ENCODE results near the gene KIAA1755.

Gene KIAA1755, protein sequence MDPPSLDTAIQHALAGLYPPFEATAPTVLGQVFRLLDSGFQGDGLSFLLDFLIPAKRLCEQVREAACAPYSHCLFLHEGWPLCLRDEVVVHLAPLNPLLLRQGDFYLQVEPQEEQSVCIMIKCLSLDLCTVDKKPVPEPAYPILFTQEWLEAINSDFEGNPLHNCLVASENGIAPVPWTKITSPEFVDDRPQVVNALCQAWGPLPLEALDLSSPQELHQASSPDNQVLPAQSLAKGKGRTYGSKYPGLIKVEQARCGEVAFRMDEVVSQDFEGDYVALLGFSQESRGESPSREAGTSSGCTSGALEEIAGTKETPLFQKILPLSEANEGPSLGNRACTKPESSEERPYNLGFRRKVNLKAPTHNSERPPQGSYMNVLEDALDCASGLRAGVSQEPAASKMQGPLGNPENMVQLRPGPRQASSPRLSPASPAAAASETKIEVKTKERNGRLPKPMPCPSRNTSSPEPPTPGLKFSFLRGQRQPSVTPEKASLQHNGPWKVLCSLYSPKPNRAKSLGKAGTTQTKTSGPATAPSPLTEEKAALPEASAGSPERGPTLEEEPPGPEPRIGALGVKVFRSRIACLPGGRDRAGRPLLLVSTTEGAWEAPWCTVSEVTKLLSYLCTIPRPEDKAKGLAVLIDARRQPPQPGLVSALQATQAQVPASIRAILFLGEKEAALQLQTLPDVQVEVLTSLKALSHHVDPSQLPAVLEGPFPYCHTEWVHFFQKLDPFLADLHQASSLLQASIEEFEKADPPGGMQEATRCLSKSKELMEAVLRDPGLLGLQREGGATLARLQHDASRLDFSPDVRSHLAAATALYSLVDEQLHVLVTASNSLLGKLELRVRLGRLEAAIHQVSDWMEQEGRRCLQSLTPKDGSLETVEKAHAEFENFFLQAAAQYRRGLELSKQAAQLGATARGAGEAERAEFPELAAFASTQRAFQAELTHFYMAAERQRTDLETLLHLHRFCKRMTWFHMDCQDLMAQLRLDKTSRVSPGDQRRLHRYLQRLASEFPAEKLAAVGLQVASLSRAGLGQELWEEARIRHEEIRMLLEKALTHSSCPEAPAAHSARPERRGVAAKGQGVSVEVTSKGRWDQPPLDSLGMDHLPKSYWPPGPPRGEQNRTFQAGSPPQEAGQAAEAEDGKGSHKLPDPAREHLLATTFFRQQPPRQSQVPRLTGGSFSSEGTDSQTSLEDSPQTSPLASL

GRCh38 chr20:38260378-38261053, at the start of gene KIAA1755:
KIAA1755 (minus strand) TSS chr20:38260735; CDS start chr20:38260500, 235 bp downstream.
- DNase-seq: peak in 1 of 3 donors; percentile 18

- DNase-seq: no peak
Measured at GRCh38 chr20:38308447-38308846, 47.9 kb upstream of the KIAA1755 start.

- no peak for DNase-seq
Measured at GRCh38 chr20:38308047-38308438, 47.5 kb upstream of the KIAA1755 start.

- peak; percentile 73 to 78 (median 75) for DNase-seq
Measured at GRCh38 chr20:38307371-38308046, 47.0 kb upstream of the KIAA1755 start.

DNA sequence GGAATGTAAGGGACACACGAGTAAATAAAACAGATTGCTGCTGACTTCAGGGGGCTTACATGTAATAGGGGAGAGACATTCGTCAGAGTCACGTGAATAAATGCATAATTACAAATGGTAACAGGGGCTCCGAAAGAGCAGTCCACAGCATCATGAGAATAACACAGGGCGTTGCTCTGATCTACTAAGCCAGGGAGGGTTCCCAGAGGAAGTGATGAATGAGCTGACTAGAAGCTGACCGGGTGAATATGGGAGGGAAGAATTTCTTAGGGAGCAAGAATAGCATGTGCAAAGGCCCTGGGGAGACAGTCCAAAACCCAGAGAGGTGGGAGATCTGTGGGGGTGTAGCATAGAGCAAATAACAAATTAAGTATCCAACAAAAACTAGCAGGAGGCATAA, 45.8 kb upstream of the KIAA1755 start:
- DNase-seq: peak in 2 of 3 donors; percentile 25 to 38

DNA sequence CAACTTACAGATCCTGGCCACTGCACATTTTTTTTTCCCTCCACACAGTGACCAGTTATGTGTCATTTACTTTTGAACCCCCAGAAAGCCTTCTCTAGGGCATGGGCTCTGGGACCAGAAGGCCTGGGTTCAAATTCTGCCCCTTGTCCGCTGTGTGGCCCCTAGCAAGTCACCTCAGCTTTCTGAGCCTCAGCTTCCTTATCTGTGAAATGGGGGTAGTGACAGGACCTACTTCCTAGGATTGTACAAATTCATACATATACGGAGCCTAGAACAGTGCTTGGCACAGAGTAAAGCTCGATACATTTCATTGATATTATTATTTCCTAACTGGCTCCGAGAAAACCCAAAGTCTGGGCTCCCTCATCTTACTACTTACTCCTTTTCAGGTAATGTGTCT, 45.0 kb upstream of the KIAA1755 start:
- DNase-seq: no peak

DNA sequence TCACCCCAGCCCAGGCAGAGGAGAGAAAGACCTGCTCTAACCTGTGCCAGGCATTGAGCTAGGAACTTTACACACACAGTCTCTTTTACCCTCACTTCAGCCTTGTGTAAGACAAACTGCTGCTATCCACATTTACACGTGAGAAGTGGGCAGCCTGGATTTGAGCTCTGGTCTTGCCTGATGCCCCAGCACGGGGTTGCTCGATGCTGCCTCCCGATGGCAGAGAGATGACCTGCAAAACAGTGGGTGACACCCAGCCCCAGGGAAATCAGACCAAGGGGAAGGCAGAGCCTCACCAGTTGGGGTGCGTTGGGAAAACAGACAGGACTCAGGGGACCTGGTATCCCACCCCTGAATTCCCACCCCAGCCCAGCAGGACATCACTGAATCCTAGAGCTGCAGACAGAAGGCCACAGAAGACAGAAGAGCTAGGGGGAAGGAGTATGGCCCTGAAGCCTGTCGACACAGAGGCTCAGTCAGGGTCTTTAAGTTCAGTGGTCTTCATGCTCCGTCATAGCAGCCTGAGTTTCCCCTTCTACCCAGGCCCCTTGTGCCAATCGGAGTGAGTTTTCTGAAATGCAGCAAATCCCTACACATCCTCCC, 44.4 kb upstream of the KIAA1755 start:
- peak; percentile 72 to 82 (median 81) for DNase-seq

GRCh38 chr20:38303908-38304379, 43.4 kb upstream of the KIAA1755 start, which contains the start of gene BPI:
BPI (plus strand) TSS chr20:38304156; CDS start chr20:38304224, 68 bp downstream.
- peak; percentile 76 to 81 (median 77) for DNase-seq

GRCh38 chr20:38302786-38303185, 42.3 kb upstream of the KIAA1755 start:
- no peak for DNase-seq

GRCh38 chr20:38301309-38301708, 40.8 kb upstream of the KIAA1755 start:
- peak; percentile 50 to 72 (median 57) for DNase-seq

GRCh38 chr20:38300438-38300837, 39.9 kb upstream of the KIAA1755 start:
- DNase-seq: no peak

- no peak for DNase-seq
Measured at GRCh38 chr20:38299963-38300362, 39.4 kb upstream of the KIAA1755 start.

- DNase-seq: peak; percentile 81 to 86 (median 83)
Measured at GRCh38 chr20:38298768-38299288, 38.3 kb upstream of the KIAA1755 start.

- no peak for DNase-seq
Measured at GRCh38 chr20:38297916-38298674, 37.6 kb upstream of the KIAA1755 start.

DNA sequence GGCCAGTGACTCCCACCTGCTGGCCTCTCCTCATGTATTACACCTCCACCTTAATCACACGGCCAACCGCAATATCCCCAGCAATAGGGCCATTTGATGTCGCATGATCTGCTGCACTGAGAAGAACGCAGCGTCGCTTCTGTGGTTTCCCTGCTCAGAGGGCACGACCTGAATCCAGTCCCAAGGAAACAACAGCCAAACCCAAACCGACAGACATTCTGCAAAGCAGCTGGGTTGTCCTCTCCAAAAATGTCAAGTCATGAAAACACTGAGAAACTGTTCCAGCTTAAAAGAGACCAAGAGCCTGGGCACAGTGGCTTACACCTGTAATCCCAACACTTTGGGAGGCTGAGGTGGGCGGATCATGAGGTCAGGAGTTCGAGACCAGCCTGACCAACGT, 35.9 kb upstream of the KIAA1755 start:
- DNase-seq: no peak

DNA sequence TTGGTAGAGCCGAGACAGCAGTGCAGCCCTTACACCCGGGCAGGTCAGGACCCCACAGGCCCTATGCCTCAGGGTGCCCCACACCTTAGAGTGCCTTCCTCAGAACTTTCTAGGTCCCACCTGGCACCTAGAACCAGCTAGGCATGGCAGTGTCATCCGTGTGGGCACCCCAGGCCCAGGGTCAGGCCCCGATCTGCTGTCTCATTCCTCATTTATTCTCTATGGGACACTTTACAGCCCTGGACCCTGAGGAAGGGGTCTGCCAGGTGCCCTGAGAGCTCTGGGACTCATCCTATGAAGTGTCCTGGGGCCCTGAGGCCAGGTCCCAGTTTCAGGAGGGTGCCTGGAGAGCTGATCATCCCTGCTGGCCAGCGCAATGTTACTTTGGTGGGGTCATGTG, 35.3 kb upstream of the KIAA1755 start:
- no peak for DNase-seq

DNA sequence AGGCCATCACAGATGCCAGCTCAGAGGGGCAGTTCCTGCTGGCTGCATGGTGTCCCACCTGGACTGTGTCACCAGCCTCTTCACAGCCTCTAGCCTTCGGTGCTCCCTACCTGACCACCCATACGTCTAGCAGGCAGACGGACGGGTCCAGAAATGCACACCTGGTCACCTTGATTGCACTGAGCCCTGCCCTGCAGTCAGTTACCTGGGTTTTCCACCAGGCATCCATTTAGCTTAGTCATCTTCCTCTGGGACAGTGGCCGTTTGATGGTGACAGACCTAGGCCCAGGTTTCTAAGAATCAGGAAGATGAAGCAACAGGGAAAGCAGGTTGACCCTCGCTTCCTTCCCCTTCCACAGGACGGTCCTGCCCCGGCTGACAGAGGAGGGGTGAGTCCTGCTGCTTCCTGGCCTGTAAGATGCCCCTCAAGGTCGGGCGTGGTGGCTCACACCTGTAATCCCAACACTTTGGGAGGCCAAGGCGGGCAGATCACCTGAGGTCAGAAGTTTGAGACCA, 33.6 kb upstream of the KIAA1755 start:
- DNase-seq: no peak

GRCh38 chr20:38293491-38294065, 33.0 kb upstream of the KIAA1755 start:
- DNase-seq: no peak

- DNase-seq: peak in 2 of 3 donors; percentile 30 to 33
Measured at GRCh38 chr20:38291966-38292365, 31.4 kb upstream of the KIAA1755 start.

All from suppressor macrophage treated with lipopolysaccharide for 1 hour (primary cell).